HG02588 (cell line): Measurements from ENCODE around the gene ATL1.
"Not testable (repeated sequence)": the region's sequence is repeated elsewhere in the genome, so short reads cannot be mapped to it uniquely, and the experiment has no call there.

Experiments used
- ATAC-seq: cut with Tn5 transposase; IDR thresholded peaks from one replicate; pipeline ENCODE4 v1.9.1; 2021; ENCODE audit warnings: mild to moderate bottlenecking, moderate library complexity; ENCODE audit not compliant: unreplicated experiment

The ATL1 gene

GRCh38 chr14:50534416-50534815 is 25.5 kb upstream of the ATL1 start:
- ATAC-seq = no peak

DNA sequence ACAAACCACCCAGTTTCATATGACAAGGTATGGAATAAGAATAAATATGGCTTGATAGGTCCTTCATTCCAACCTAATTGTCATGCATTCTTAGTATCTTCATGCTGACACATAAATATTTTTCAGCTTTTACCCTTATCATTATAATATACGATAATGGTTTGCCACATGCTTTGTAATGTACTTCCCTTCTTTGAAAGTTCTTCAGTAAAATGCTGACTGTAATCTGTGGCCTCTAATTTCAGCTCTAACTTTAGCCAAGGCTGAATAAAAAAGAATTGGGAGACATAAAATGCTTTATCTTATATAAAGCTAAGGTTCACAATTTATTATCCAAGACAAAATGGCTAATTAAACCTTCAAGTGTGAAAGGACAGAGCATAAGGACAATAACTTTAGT is 24.9 kb upstream of the ATL1 start:
- ATAC-seq = no peak

DNA sequence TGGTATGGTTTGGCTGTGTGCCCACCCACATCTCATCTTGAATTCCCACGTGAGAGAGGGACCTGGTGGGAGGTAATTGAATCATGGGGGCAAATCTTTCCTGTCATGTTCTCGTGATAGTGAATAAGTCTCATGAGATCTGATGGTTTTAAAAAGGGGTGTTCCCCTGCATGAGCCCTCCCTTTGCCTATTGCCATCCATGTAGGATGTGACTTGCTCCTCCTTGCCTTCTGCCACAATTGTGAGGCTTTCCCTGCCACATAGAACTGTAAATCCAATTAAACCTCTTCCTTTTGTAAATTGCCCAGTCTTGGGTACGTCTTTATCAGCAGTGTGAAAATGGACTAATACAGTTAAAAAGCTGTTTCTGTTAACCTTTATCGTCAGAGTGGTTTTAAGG is 21.9 kb upstream of the ATL1 start:
- not testable (repeated sequence) for ATAC-seq

DNA sequence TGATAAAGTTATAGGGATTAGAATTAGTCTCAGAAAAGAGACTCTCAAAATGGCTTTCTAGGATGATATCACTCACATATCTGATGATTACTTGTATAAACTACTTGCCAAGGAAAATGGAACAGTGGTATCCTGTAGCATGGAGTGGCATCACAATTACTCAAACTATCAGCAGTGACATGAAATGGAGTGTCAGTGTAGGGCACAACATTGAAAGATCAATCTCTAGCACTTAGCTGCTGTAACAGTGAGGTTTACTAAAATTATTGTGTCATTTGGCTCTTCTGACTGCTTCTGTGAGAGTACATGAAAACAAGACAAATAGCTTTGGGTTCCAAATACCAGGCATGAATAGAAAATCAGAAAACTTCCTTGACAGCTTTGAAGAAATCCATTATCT is 20.9 kb upstream of the ATL1 start:
- no peak for ATAC-seq

- no peak for ATAC-seq
Measured at GRCh38 chr14:50541159-50541567, 18.8 kb upstream of the ATL1 start.

- ATAC-seq = no peak
Measured at GRCh38 chr14:50542941-50543418, 17.0 kb upstream of the ATL1 start.

GRCh38 chr14:50544911-50545310 is 15.0 kb upstream of the ATL1 start:
- no peak for ATAC-seq

GRCh38 chr14:50545618-50546017 is 14.3 kb upstream of the ATL1 start:
- no peak for ATAC-seq

DNA sequence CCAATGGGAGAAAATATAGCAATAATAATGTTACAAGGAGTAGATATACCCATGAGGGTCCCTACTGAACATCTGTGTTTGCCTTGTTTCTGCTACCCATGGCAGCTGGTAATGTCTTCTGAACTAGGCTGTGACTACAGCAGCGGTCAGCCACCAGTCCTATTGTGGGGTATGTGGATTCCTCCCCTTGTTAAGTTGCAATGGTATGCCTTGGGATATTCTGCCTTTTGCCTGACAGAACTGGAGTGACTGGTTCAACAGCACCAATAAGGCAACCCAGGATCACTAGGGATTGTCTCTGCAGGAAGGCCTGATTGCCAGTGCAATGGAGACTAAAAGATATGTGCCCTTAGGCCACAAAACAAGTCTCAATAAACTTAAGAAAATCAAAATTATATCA is 9.7 kb upstream of the ATL1 start:
- no peak for ATAC-seq

DNA sequence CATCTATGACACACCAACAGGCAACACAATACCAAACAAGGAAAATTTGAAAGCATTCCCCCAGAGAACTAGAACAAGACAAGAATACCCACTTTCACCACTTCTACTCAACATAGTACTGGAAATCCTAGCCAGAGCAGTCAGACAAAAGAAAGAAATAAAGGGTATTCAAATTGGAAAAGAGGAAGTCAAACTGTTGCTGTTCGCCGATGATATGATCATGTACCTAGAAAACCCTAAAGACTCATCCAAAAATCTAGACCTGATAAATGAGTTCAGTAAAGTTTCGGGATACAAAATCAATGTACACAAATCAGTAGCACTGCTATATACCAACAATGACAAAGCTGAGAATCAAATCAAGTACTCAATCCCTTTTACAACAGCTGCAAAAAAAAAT is 8.1 kb upstream of the ATL1 start:
- no peak for ATAC-seq

DNA sequence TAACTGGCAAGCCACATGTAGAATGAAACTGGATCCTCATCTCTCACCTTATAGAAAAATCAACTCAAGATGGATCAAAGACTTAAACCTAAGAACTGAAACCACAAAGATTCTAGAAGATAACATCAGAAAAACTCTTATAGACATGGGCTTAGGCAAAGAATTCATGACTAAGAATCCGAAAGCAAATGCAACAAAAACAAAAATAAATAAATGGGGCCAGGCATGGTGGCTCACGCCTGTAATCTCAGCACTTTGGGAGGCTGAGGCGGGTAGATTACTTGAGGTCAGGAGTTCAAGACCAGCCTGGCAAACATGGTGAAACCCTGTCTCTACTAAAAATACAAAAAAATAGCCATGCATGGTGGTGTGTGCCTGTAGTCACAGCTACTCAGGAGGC is 7.1 kb upstream of the ATL1 start:
- ATAC-seq = not testable (repeated sequence)

GRCh38 chr14:50560931-50561285 is 963 bp downstream of the ATL1 start:
- no peak for ATAC-seq

DNA sequence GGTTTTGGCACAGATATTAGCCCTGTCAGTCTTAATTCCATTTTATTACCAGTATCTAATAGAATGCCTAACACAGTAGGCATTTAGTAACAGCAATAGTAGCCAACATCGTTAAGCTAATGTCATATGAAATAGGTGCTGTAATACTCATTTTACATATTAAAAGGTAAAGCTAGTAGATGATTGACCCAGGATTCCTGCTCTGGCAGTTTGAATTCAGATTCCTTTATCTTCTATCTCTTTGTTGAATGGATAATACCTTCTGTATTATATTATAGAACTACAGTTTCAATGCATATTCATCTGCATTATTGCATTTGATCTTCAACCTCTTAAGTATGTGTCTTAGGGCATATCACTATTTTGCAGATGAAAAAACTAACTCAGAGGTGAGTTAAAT is 2.9 kb downstream of the ATL1 start:
- ATAC-seq = no peak

DNA sequence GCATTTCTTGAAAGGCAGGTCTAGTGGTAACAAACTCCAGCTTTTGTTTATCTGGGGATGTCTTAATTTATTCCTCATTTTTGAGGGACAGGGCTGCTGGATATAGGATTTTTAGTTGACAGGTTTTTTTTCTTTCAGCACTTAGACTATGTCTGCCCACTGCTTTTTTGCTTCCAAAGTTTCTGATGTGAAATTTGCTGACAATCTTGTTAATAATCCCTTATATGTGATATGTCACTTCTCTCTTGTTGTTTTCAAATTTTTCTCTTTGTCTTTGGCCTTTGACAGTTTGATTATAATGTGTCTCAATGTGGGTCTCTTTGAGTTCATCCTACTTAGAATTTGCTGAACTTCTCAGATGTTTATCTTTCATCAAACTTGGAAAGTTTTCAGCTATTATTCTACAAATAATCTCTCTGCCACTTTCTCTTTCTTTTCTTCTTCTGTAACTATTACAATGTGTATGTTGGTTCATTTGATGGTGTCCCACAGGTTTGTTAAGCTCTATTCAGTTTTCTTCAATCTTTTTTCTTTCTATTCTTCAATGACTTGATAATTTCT is 9.8 kb downstream of the ATL1 start:
- ATAC-seq = no peak

- no peak for ATAC-seq
Measured at GRCh38 chr14:50573862-50574261, 13.9 kb downstream of the ATL1 start.

DNA sequence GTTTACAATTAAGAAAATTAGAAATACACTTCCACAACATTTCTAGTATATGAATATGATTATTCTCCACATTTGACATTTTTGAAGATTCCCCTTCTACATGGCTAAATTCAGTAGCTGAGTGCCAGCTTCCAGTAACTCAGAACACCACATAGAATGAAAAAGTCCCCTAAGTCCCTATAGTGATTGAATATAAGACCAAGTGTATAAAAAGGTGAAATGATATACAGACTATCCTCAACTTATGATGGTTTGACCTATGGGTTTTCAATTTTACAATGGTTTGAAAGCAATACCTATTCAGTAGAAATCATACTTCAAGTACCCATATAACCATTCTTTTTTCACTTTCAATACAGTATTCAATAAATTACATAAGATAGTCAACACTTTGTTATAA is 15.8 kb downstream of the ATL1 start:
- ATAC-seq = no peak

DNA sequence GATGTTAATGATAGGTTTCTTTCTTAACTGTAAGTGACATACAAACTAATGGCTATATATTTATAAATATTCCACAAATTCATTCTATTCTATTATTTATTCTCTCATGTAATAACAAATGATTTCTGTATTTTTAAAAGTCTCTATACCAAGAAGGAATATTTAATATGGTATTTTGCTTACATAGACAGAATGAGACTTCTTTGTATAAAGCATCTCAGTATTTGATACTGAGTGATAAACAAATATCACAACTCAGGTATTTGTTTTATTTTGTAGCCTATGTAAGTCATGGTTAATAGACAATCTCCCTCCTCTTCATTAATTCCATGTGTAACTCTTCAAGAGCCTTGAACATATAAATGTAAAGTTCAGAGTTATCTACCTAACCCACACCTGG is 18.0 kb downstream of the ATL1 start:
- no peak for ATAC-seq

- no peak for ATAC-seq
Measured at GRCh38 chr14:50578433-50578832, 18.5 kb downstream of the ATL1 start.

- no peak for ATAC-seq
Measured at GRCh38 chr14:50590464-50590863, 30.5 kb downstream of the ATL1 start.

- ATAC-seq = no peak
Measured at GRCh38 chr14:50594577-50595316, 34.8 kb downstream of the ATL1 start.

- no peak for ATAC-seq
Measured at GRCh38 chr14:50598765-50599164, 38.8 kb downstream of the ATL1 start.

- ATAC-seq = no peak
Measured at GRCh38 chr14:50599700-50600444, 39.9 kb downstream of the ATL1 start.
